A549 (cell line): ENCODE measurements around the gene IPPK. TPM values are rescaled to one million over a fixed set of nuclear protein-coding genes. Genes with fewer than 3 reads are reported as not detected.

Experiments
- ATAC-seq, 2 experiments: fragments of 200-7000 bp in 1 of 2; fragments of >200 bp in 1 of 2; cut with Nextera tagmentation in 1 of 2; cut with Tn5 transposase in 1 of 2; 3 replicates each; pipeline versions ENCODE4 v1.8.0 to v1.9.1; 2018 to 2020; ENCODE audit warnings: mild to moderate bottlenecking in 1 of 2, moderate library complexity in 1 of 2
- CTCF ChIA-PET: fragments of 300-600 bp; sonication (Branson Sonifier 250); formaldehyde crosslinking; extraction: SDS; loops from one replicate; lab custom pipeline; 2021; ENCODE audit warnings: antibody characterized with exemption, inconsistent platforms; lab: Yijun Ruan, JAX
- POLR2A ChIA-PET: fragments of 350-600 bp; formaldehyde crosslinking; extraction: SDS; loops from one replicate; lab custom pipeline; 2021; ENCODE audit warnings: antibody characterized with exemption, inconsistent platforms; lab: Yijun Ruan, JAX
- DNase-seq, 2 experiments: peaks; one replicate each; pipeline versions ENCODE4 v3.0.0 to v3.0.0-alpha.2; 2011 to 2016; ENCODE audit warnings: low read depth in 1 of 2, low spot score in 1 of 2
- FAIRE-seq: peaks from 2 replicates; lab custom pipeline; 2011; peaks lifted over from hg19 to GRCh38; lab: Jason Lieb, UNC
- H3K27ac ChIP-seq, 2 experiments: fragments of >200 bp; sonication (Bioruptor Twin); formaldehyde crosslinking; 3 replicates each; pipeline ENCODE4 v1.5.1; 2016 to 2017
- H3K4me1 ChIP-seq: fragments of >200 bp; sonication (Bioruptor Twin); formaldehyde crosslinking; 3 replicates; pipeline ENCODE4 v1.6.1; 2016
- H3K4me2 ChIP-seq: fragments of >200 bp; sonication (Bioruptor Twin); formaldehyde crosslinking; 3 replicates; pipeline ENCODE4 v1.6.1; 2016
- H3K4me3 ChIP-seq: fragments of >200 bp; sonication (Bioruptor Twin); formaldehyde crosslinking; 3 replicates; pipeline ENCODE4 v1.5.1; 2016
- H3K9me3 ChIP-seq: fragments of >200 bp; sonication (Bioruptor Twin); formaldehyde crosslinking; 3 replicates; pipeline ENCODE4 v1.6.1; 2016
- BHLHE40 ChIP-seq: IDR thresholded peaks from 2 replicates; pipeline ENCODE4 v1.6.1; 2012; ENCODE audit warnings: low read depth, low read length, inconsistent platforms
- CHD2 ChIP-seq: fragments of 150-350 bp; IDR thresholded peaks from 2 replicates; pipeline ENCODE4 v1.6.1; 2014; ENCODE audit warnings: low read length; ENCODE audit not compliant: partially characterized antibody
- EHMT2 ChIP-seq: fragments of 200-600 bp; sonication (generic); IDR thresholded peaks from 2 replicates; pipeline ENCODE4 v1.6.1; 2016; ENCODE audit warnings: antibody characterized with exemption, low read depth, mild to moderate bottlenecking, moderate library complexity
- EP300 ChIP-seq, 2 experiments: fragments of >200 bp; sonication (Bioruptor Twin); formaldehyde crosslinking; IDR thresholded peaks; 2 replicates in 1 of 2; 3 replicates in 1 of 2; pipeline ENCODE4 v1.6.1; 2016 to 2017
- FOSL2 ChIP-seq, 2 experiments: fragments of 450-650 bp in 1 of 2; fragments of >200 bp in 1 of 2; sonication (Bioruptor Twin) in 1 of 2; formaldehyde crosslinking; IDR thresholded peaks; 2 replicates each; pipeline versions ENCODE4 v1.5.0 to v1.6.1; 2016 to 2020; ENCODE audit warnings: mild to moderate bottlenecking in 1 of 2, moderate library complexity in 1 of 2
- HDAC2 ChIP-seq: fragments of 200-600 bp; sonication (generic); IDR thresholded peaks from 2 replicates; pipeline ENCODE4 v1.6.1; 2016
- HOXA7 ChIP-seq: fragments of 250-450 bp; sonication (Bioruptor Pico); IDR thresholded peaks from 2 replicates; pipeline ENCODE4 v1.5.0; 2020; ENCODE audit warnings: mild to moderate bottlenecking, moderate library complexity
- KDM5A ChIP-seq: fragments of 200-600 bp; sonication (generic); IDR thresholded peaks from 2 replicates; pipeline ENCODE4 v1.6.1; 2016; ENCODE audit warnings: antibody characterized with exemption, mild to moderate bottlenecking
- MAFK ChIP-seq: fragments of 450-650 bp; IDR thresholded peaks from 2 replicates; pipeline ENCODE4 v1.6.1; 2014; ENCODE audit not compliant: partially characterized antibody
- MAZ ChIP-seq: fragments of 150-350 bp; IDR thresholded peaks from 2 replicates; pipeline ENCODE4 v1.6.1; 2014; ENCODE audit warnings: antibody characterized with exemption, low read depth, low read length, borderline replicate concordance
- NPAS2 ChIP-seq: fragments of 250-450 bp; sonication (Bioruptor Pico); IDR thresholded peaks from 2 replicates; pipeline ENCODE4 v1.8.0; 2022; ENCODE audit warnings: mild to moderate bottlenecking, moderate library complexity, borderline replicate concordance
- NR3C1 ChIP-seq: fragments of >200 bp; sonication (Bioruptor Twin); formaldehyde crosslinking; IDR thresholded peaks from 3 replicates; pipeline ENCODE4 v1.6.1; 2017
- ZSCAN20 ChIP-seq: fragments of 250-450 bp; sonication (Bioruptor Pico); IDR thresholded peaks from 2 replicates; pipeline ENCODE4 v1.8.0; 2022; ENCODE audit warnings: mild to moderate bottlenecking, moderate library complexity
- WGBS: methylation state at CpG from one replicate; pipeline ENCODE4 v1.1.6; 2017; ENCODE audit errors: missing lambda C conversion rate; 5-methylcytosine and 5-hydroxymethylcytosine counted together
- polyA plus RNA-seq, 4 experiments: library from polyadenylated mRNA; depleted of rRNA in 3 of 4; stranded (reverse); fragments of >200 nt; fragmentation: RNase III in 1 of 4; extraction: RNeasy Plus Mini Kit Qiagen cat#74134 plus additional on column Dnase treatment in 1 of 4; gene quantifications; 2 replicates in 3 of 4; 3 replicates in 1 of 4; pipeline ENCODE4 v1.2.3, GENCODE V29; 2011 to 2017
- TF ChIP-seq, protein P1 (sequence below): fragments of >200 bp; sonication (Bioruptor Twin); formaldehyde crosslinking; IDR thresholded peaks from 3 replicates; pipeline ENCODE4 v1.5.1; 2016
- TF ChIP-seq, protein P2 (sequence below): fragments of 250-450 bp; sonication (Bioruptor Pico); IDR thresholded peaks from 2 replicates; pipeline ENCODE4 v1.5.0; 2021; ENCODE audit warnings: mild to moderate bottlenecking, moderate library complexity, borderline replicate concordance
- TF ChIP-seq, protein P3 (sequence below): fragments of 450-650 bp; IDR thresholded peaks from 2 replicates; pipeline ENCODE4 v1.6.1; 2014; ENCODE audit warnings: antibody characterized with exemption
- TF ChIP-seq, protein P4 (sequence below): fragments of >200 bp; sonication (Bioruptor Twin); formaldehyde crosslinking; IDR thresholded peaks from 3 replicates; pipeline ENCODE4 v1.6.1; 2016
- TF ChIP-seq, protein P5 (sequence below): fragments of 250-450 bp; sonication (Bioruptor Pico); IDR thresholded peaks from 2 replicates; pipeline ENCODE4 v1.5.0; 2020; ENCODE audit warnings: low read depth, mild to moderate bottlenecking, moderate library complexity

Gene IPPK
- polyA plus RNA-seq, 2 of the 4 experiments (the other 2 are of a cell fraction), result 12.2 to 20.0 TPM

DNA sequence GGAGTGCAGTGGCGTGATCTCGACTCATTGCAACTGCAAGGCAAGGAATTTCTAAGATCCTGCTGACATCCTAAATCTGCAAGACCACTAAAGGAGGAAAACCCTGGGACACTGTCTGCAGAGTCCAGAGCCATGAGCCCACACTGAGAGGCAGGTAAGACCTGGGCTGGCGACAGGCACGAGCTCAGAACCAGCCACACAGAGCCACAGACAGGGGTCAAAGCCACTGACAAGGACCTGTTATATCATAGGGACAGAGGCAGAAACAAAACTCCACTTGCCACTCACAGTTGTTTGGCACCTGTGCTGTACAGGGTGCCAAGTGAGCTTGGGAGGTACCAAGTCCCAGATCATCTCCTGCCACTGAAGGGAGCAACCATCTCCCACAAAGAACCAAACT, 34.2 kb downstream of the IPPK start:
- DNase-seq, result no peak
- Histone ChIP-seq H3K4me1 (no peaks in the 10 kb centered on the region), H3K27ac (no peak overlapping the region), H3K4me2 (no peak overlapping the region), H3K9me3 (no peaks in the 10 kb centered on the region), H3K4me3 (no peak overlapping the region)
- 96% methylated on average over 4 of the region's 4 CpGs for WGBS
- POLR2A ChIA-PET, result no interaction called here
- no peak for FAIRE-seq
- no peak; a peak in 1 of 6 replicates for ATAC-seq
- TF ChIP-seq BHLHE40 (no peak), EHMT2 (no peak), NPAS2 (CRISPR knock-in tag) (no peak), EP300 (IDR thresholded peaks at IDR 0.05) (no peak), KDM5A (no peak), HDAC2 (no peak), FOSL2 (IDR thresholded peaks at IDR 0.05) (no peak), FOSL2 (CRISPR knock-in tag; IDR thresholded peaks at IDR 0.05) (no peak), MAFK (no peak), CHD2 (no peak), HOXA7 (CRISPR knock-in tag) (no peak), ZSCAN20 (CRISPR knock-in tag) (no peak), NR3C1 (no peak), MAZ (no peak)
- TF ChIP-seq, protein P1, sequence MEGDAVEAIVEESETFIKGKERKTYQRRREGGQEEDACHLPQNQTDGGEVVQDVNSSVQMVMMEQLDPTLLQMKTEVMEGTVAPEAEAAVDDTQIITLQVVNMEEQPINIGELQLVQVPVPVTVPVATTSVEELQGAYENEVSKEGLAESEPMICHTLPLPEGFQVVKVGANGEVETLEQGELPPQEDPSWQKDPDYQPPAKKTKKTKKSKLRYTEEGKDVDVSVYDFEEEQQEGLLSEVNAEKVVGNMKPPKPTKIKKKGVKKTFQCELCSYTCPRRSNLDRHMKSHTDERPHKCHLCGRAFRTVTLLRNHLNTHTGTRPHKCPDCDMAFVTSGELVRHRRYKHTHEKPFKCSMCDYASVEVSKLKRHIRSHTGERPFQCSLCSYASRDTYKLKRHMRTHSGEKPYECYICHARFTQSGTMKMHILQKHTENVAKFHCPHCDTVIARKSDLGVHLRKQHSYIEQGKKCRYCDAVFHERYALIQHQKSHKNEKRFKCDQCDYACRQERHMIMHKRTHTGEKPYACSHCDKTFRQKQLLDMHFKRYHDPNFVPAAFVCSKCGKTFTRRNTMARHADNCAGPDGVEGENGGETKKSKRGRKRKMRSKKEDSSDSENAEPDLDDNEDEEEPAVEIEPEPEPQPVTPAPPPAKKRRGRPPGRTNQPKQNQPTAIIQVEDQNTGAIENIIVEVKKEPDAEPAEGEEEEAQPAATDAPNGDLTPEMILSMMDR, result no peak
- TF ChIP-seq, protein P2, sequence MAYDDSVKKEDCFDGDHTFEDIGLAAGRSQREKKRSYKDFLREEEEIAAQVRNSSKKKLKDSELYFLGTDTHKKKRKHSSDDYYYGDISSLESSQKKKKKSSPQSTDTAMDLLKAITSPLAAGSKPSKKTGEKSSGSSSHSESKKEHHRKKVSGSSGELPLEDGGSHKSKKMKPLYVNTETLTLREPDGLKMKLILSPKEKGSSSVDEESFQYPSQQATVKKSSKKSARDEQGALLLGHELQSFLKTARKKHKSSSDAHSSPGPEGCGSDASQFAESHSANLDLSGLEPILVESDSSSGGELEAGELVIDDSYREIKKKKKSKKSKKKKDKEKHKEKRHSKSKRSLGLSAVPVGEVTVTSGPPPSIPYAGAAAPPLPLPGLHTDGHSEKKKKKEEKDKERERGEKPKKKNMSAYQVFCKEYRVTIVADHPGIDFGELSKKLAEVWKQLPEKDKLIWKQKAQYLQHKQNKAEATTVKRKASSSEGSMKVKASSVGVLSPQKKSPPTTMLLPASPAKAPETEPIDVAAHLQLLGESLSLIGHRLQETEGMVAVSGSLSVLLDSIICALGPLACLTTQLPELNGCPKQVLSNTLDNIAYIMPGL (CRISPR knock-in tag), result no peak
- TF ChIP-seq, protein P3, sequence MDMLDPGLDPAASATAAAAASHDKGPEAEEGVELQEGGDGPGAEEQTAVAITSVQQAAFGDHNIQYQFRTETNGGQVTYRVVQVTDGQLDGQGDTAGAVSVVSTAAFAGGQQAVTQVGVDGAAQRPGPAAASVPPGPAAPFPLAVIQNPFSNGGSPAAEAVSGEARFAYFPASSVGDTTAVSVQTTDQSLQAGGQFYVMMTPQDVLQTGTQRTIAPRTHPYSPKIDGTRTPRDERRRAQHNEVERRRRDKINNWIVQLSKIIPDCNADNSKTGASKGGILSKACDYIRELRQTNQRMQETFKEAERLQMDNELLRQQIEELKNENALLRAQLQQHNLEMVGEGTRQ, result no peak
- TF ChIP-seq, protein P4, sequence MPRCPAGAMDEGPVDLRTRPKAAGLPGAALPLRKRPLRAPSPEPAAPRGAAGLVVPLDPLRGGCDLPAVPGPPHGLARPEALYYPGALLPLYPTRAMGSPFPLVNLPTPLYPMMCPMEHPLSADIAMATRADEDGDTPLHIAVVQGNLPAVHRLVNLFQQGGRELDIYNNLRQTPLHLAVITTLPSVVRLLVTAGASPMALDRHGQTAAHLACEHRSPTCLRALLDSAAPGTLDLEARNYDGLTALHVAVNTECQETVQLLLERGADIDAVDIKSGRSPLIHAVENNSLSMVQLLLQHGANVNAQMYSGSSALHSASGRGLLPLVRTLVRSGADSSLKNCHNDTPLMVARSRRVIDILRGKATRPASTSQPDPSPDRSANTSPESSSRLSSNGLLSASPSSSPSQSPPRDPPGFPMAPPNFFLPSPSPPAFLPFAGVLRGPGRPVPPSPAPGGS, result no peak
- TF ChIP-seq, protein P5, sequence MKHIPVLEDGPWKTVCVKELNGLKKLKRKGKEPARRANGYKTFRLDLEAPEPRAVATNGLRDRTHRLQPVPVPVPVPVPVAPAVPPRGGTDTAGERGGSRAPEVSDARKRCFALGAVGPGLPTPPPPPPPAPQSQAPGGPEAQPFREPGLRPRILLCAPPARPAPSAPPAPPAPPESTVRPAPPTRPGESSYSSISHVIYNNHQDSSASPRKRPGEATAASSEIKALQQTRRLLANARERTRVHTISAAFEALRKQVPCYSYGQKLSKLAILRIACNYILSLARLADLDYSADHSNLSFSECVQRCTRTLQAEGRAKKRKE, result no peak
- CTCF ChIA-PET, result interaction anchor here (0.6 to 7.4 kb wide), 17 partner anchors 9 to 498 kb away, joined by 3 to 129 read pairs (median 5); no protein-coding TSS in a partner anchor
